Naive thymus-derived CD8-positive, alpha-beta T cell (primary cell): ENCODE data around the gene PLA2R1. TPM values are rescaled to one million over a fixed set of nuclear protein-coding genes. Genes with fewer than 3 reads are reported as not detected.
"Not testable (repeated sequence)": the region's sequence is repeated elsewhere in the genome, so short reads cannot be mapped to it uniquely, and the experiment has no call there.

Experiments
- ATAC-seq, 2 donors: fragments of 150-1000 bp; cut with Tn5 transposase in 1 of 2; sonication (Bioruptor Pico), chemical (Tn5 transposase) in 1 of 2; 1 replicate in 1 of 2; 2 replicates in 1 of 2; pipeline ENCODE4 v1.10.0; 2021; ENCODE audit warnings: mild to moderate bottlenecking in 2 of 2, moderate library complexity in 2 of 2
- POLR2A ChIA-PET: fragments of 350-600 bp; sonication (Branson Sonifier 250); formaldehyde crosslinking; loops from one replicate; lab custom pipeline; 2021; ENCODE audit warnings: antibody characterized with exemption; lab: Charles Lee
- DNase-seq, 10 donors: peaks; one replicate each; pipeline versions ENCODE4 v3.0.0 to v3.0.0-alpha.2; 2020 to 2022
- H3K27ac Mint-ChIP-seq, 10 donors: one replicate each; pipeline ENCODE4 v1.8.0; 2020 to 2022; ENCODE audit warnings: mild to moderate bottlenecking in 10 of 10, mixed read lengths in 10 of 10, moderate library complexity in 4 of 10, inconsistent platforms in 1 of 10
- H3K27me3 Mint-ChIP-seq, 5 donors: one replicate each; pipeline ENCODE4 v1.8.0; 2021 to 2022; ENCODE audit warnings: mixed read lengths in 5 of 5
- H3K36me3 Mint-ChIP-seq, 3 donors: one replicate each; pipeline ENCODE4 v1.8.0; 2020 to 2022; ENCODE audit warnings: mixed read lengths in 3 of 3, mild to moderate bottlenecking in 2 of 3, inconsistent platforms in 1 of 3
- H3K4me1 Mint-ChIP-seq, 4 donors: one replicate each; pipeline ENCODE4 v1.8.0; 2021 to 2022; ENCODE audit warnings: mixed read lengths in 4 of 4
- H3K4me3 Mint-ChIP-seq, 10 donors: one replicate each; pipeline ENCODE4 v1.8.0; 2020 to 2022; ENCODE audit warnings: mild to moderate bottlenecking in 10 of 10, mixed read lengths in 10 of 10, moderate library complexity in 6 of 10, inconsistent platforms in 1 of 10
- H3K9me3 Mint-ChIP-seq, 9 donors: one replicate each; pipeline ENCODE4 v1.8.0; 2020 to 2022; ENCODE audit warnings: mixed read lengths in 9 of 9, mild to moderate bottlenecking in 3 of 9, inconsistent platforms in 1 of 9, moderate library complexity in 1 of 9
- polyA plus RNA-seq, 3 donors: library from polyadenylated mRNA; unstranded; fragments of 300-500 nt; fragmentation: Illumina TruSeq; gene quantifications; one replicate each; pipeline ENCODE4 v1.2.3, GENCODE V29; 2021
- total RNA-seq, 8 experiments: library from RNA in 2 of 8; stranded (reverse) in 2 of 8; gene quantifications; one replicate each; pipeline ENCODE4 v1.2.3 and lab custom pipeline; 2021 to 2026

PLA2R1 gene
- total and polyA plus RNA-seq, 5 experiments from 2014 or later, result not detected

GRCh38 chr2:160039166-160039903 is 23.1 kb downstream of the PLA2R1 start:
- DNase-seq (no peak), ATAC-seq (no peak)
- Mint-ChIP-seq H3K27me3 (peaks cover 0 to 10% (median 6%) of the 10 kb centered on the region in 5 donors), H3K4me3 (no peak overlapping the region), H3K27ac (no peak overlapping the region), H3K4me1 (no peaks in the 10 kb centered on the region), H3K9me3 (no peaks in the 10 kb centered on the region), H3K36me3 (no peaks in the 10 kb centered on the region)
- POLR2A ChIA-PET, result no interaction called here

GRCh38 chr2:160038662-160039061 is 23.8 kb downstream of the PLA2R1 start:
- H3K36me3 Mint-ChIP-seq, H3K27ac Mint-ChIP-seq, POLR2A ChIA-PET, H3K4me3 Mint-ChIP-seq, ATAC-seq, H3K9me3 Mint-ChIP-seq, DNase-seq, H3K27me3 Mint-ChIP-seq, H3K4me1 Mint-ChIP-seq: not testable (repeated sequence)

- Mint-ChIP-seq H3K9me3 (no peaks in the 10 kb centered on the region), H3K4me1 (no peaks in the 10 kb centered on the region)
- POLR2A ChIA-PET, result no interaction called here
These were observed 25.7 kb downstream of the PLA2R1 start for GRCh38 chr2:160036736-160037135.

GRCh38 chr2:160035125-160035524 is 27.3 kb downstream of the PLA2R1 start:
- no peak overlapping the region for H3K4me3 Mint-ChIP-seq
- H3K27ac Mint-ChIP-seq, result no peak overlapping the region
- no peaks in the 10 kb centered on the region for H3K36me3 Mint-ChIP-seq
- no peak for ATAC-seq
- DNase-seq, result no peak
- POLR2A ChIA-PET, result no interaction called here
- no peaks in the 10 kb centered on the region for H3K4me1 Mint-ChIP-seq
- H3K27me3 Mint-ChIP-seq, result peaks cover 0 to 2% (median 0%) of the 10 kb centered on the region in 5 donors
- no peaks in the 10 kb centered on the region for H3K9me3 Mint-ChIP-seq

More at GRCh38 chr2:160036736-160037135, 25.7 kb downstream of the PLA2R1 start:
- no peak for ATAC-seq
- Mint-ChIP-seq H3K4me3 (no peak overlapping the region), H3K27me3 (peaks cover 0 to 2% (median 0%) of the 10 kb centered on the region in 5 donors), H3K27ac (no peak overlapping the region), H3K36me3 (no peaks in the 10 kb centered on the region)
- no peak for DNase-seq

- POLR2A ChIA-PET, result no interaction called here
- no peaks in the 10 kb centered on the region for H3K4me1 Mint-ChIP-seq
- ATAC-seq, result no peak
- H3K36me3 Mint-ChIP-seq, result no peaks in the 10 kb centered on the region
- no peak for DNase-seq
- H3K4me3 Mint-ChIP-seq, result no peak overlapping the region
- H3K27ac Mint-ChIP-seq, result no peak overlapping the region
- no peaks in the 10 kb centered on the region for H3K9me3 Mint-ChIP-seq
- H3K27me3 Mint-ChIP-seq, result peaks cover 0 to 2% (median 0%) of the 10 kb centered on the region in 5 donors
These were observed 28.0 kb downstream of the PLA2R1 start for GRCh38 chr2:160034396-160034795.

GRCh38 chr2:160033732-160034392 is 28.6 kb downstream of the PLA2R1 start:
- Mint-ChIP-seq H3K9me3 (no peaks in the 10 kb centered on the region), H3K4me3 (no peak overlapping the region), H3K27ac (no peak overlapping the region), H3K27me3 (peaks cover 0 to 2% (median 0%) of the 10 kb centered on the region in 5 donors), H3K36me3 (no peaks in the 10 kb centered on the region), H3K4me1 (no peaks in the 10 kb centered on the region)
- no peak for ATAC-seq
- POLR2A ChIA-PET, result no interaction called here
- DNase-seq, result no peak

- peaks cover 0 to 7% (median 0%) of the 10 kb centered on the region in 5 donors for H3K27me3 Mint-ChIP-seq
- H3K36me3 Mint-ChIP-seq, result no peaks in the 10 kb centered on the region
- POLR2A ChIA-PET, result no interaction called here
These were observed 33.2 kb downstream of the PLA2R1 start for GRCh38 chr2:160029270-160029628.

GRCh38 chr2:160028431-160029269 is 33.8 kb downstream of the PLA2R1 start:
- Mint-ChIP-seq H3K4me3 (no peak overlapping the region), H3K27me3 (peaks cover 0 to 10% (median under 1%) of the 10 kb centered on the region in 5 donors), H3K9me3 (peaks cover 0 to 3% (median 0%) of the 10 kb centered on the region in 9 donors), H3K27ac (no peak overlapping the region), H3K4me1 (no peaks in the 10 kb centered on the region), H3K36me3 (no peaks in the 10 kb centered on the region)
- POLR2A ChIA-PET, result no interaction called here
- ATAC-seq (peak in 1 of 2 donors; percentile 20), DNase-seq (no peak)

More at GRCh38 chr2:160029270-160029628, 33.2 kb downstream of the PLA2R1 start:
- Mint-ChIP-seq H3K4me3 (no peak overlapping the region), H3K9me3 (peaks cover 0 to 1% (median 0%) of the 10 kb centered on the region in 9 donors), H3K27ac (no peak overlapping the region), H3K4me1 (no peaks in the 10 kb centered on the region)
- ATAC-seq, result peak in 1 of 2 donors; percentile 20
- DNase-seq, result no peak

GRCh38 chr2:160022162-160022561 is 40.3 kb downstream of the PLA2R1 start:
- no peak overlapping the region for H3K4me3 Mint-ChIP-seq
- ATAC-seq (no peak), DNase-seq (no peak)
- no peaks in the 10 kb centered on the region for H3K4me1 Mint-ChIP-seq
- H3K27ac Mint-ChIP-seq, result no peak overlapping the region
- peaks cover 3 to 13% (median 7%) of the 10 kb centered on the region in 5 donors for H3K27me3 Mint-ChIP-seq
- POLR2A ChIA-PET, result no interaction called here
- peaks cover 0 to 12% (median 3%) of the 10 kb centered on the region in 9 donors for H3K9me3 Mint-ChIP-seq
- peaks cover 0 to 7% (median 0%) of the 10 kb centered on the region in 3 donors for H3K36me3 Mint-ChIP-seq

GRCh38 chr2:160019374-160020090 is 42.9 kb downstream of the PLA2R1 start:
- ATAC-seq (no peak), DNase-seq (no peak)
- H3K4me1 Mint-ChIP-seq, result no peaks in the 10 kb centered on the region
- no peak overlapping the region for H3K27ac Mint-ChIP-seq
- POLR2A ChIA-PET, result no interaction called here
- peaks cover 0 to 12% (median 3%) of the 10 kb centered on the region in 9 donors for H3K9me3 Mint-ChIP-seq
- H3K4me3 Mint-ChIP-seq, result no peak overlapping the region
- H3K27me3 Mint-ChIP-seq, result peaks cover 7 to 12% (median 10%) of the 10 kb centered on the region in 5 donors
- H3K36me3 Mint-ChIP-seq, result peaks cover 0 to 7% (median 0%) of the 10 kb centered on the region in 3 donors

GRCh38 chr2:160015746-160016145 is 46.7 kb downstream of the PLA2R1 start:
- H3K4me3 Mint-ChIP-seq, result no peak overlapping the region
- DNase-seq (no peak), ATAC-seq (no peak)
- no peaks in the 10 kb centered on the region for H3K36me3 Mint-ChIP-seq
- H3K4me1 Mint-ChIP-seq, result no peaks in the 10 kb centered on the region
- peaks cover 5 to 15% (median 8%) of the 10 kb centered on the region in 5 donors for H3K27me3 Mint-ChIP-seq
- no peak overlapping the region for H3K27ac Mint-ChIP-seq
- POLR2A ChIA-PET, result interaction anchor here (0.5 kb wide), 1 partner anchor 11 kb away, joined by 3 read pairs; no protein-coding TSS in a partner anchor
- H3K9me3 Mint-ChIP-seq, result no peaks in the 10 kb centered on the region

- no peaks in the 10 kb centered on the region for H3K4me1 Mint-ChIP-seq
- no peaks in the 10 kb centered on the region for H3K9me3 Mint-ChIP-seq
- no peak overlapping the region for H3K27ac Mint-ChIP-seq
- ATAC-seq (no peak), DNase-seq (no peak)
- no peaks in the 10 kb centered on the region for H3K36me3 Mint-ChIP-seq
- POLR2A ChIA-PET, result no interaction called here
- no peak overlapping the region for H3K4me3 Mint-ChIP-seq
- peaks cover 1 to 13% (median 5%) of the 10 kb centered on the region in 5 donors for H3K27me3 Mint-ChIP-seq
These were observed 48.2 kb downstream of the PLA2R1 start for GRCh38 chr2:160014227-160014626.
